H9 (cell line): ENCODE results near the gene MYO7A. TPM values are rescaled to one million over a fixed set of nuclear protein-coding genes. Genes with fewer than 3 reads are reported as not detected.
A peak's percentile ranks its signal among the peaks of the same experiment; 100 is the strongest.
"Not testable (repeated sequence)": the region's sequence is repeated elsewhere in the genome, so short reads cannot be mapped to it uniquely, and the experiment has no call there.

Source experiments
- DNase-seq: peaks from one replicate; pipeline ENCODE4 v3.0.0-alpha.2; 2017
- H2AFZ ChIP-seq: one replicate; pipeline ENCODE4 v1.6.1; 2013; ENCODE audit warnings: mild to moderate bottlenecking, low read length, control low read depth, moderate library complexity
- H2AK5ac ChIP-seq: 2 replicates; pipeline ENCODE4 v1.6.1; 2013; ENCODE audit warnings: low read length, control low read depth, mixed read lengths; ENCODE audit not compliant: insufficient read length
- H2BK120ac ChIP-seq: one replicate; pipeline ENCODE4 v1.6.1; 2013; ENCODE audit warnings: low read depth, mild to moderate bottlenecking, low read length, control low read depth, inconsistent platforms; ENCODE audit not compliant: poor library complexity, severe bottlenecking
- H2BK12ac ChIP-seq: 2 replicates; pipeline ENCODE4 v1.6.1; 2013; ENCODE audit warnings: low read length, control low read depth, mixed read lengths, low read depth; ENCODE audit not compliant: insufficient read length
- H2BK15ac ChIP-seq: 2 replicates; pipeline ENCODE4 v1.6.1; 2013; ENCODE audit warnings: low read depth, low read length, control low read depth
- H2BK20ac ChIP-seq: one replicate; pipeline ENCODE4 v1.6.1; 2013; ENCODE audit warnings: low read depth, mild to moderate bottlenecking, low read length, control low read depth, inconsistent platforms; ENCODE audit not compliant: poor library complexity, severe bottlenecking
- H2BK5ac ChIP-seq: 2 replicates; pipeline ENCODE4 v1.6.1; 2013; ENCODE audit warnings: low read length, control low read depth, mixed read lengths; ENCODE audit not compliant: insufficient read length
- H3K14ac ChIP-seq: 2 replicates; pipeline ENCODE4 v1.6.1; 2013; ENCODE audit warnings: low read length, control low read depth; ENCODE audit not compliant: insufficient read depth
- H3K18ac ChIP-seq: 2 replicates; pipeline ENCODE4 v1.6.1; 2013; ENCODE audit warnings: low read depth, mild to moderate bottlenecking, mixed read lengths, low read length, control low read depth; ENCODE audit not compliant: insufficient read length
- H3K23ac ChIP-seq: 2 replicates; pipeline ENCODE4 v1.6.1; 2013; ENCODE audit warnings: low read length, control low read depth, mixed read lengths, low read depth; ENCODE audit not compliant: insufficient read length
- H3K23me2 ChIP-seq: 2 replicates; pipeline ENCODE4 v1.6.1; 2013; ENCODE audit warnings: low read depth, mild to moderate bottlenecking, mixed read lengths, low read length, control low read depth; ENCODE audit not compliant: insufficient read length, poor library complexity, severe bottlenecking
- H3K27ac ChIP-seq: 2 replicates; pipeline ENCODE4 v1.5.1; 2013; ENCODE audit warnings: low read length, control low read depth, mixed read lengths, low read depth; ENCODE audit not compliant: insufficient read length
- H3K27me3 ChIP-seq: 2 replicates; pipeline ENCODE4 v1.6.1; 2013; ENCODE audit warnings: low read length, control low read depth, inconsistent platforms; ENCODE audit not compliant: insufficient read depth
- H3K4ac ChIP-seq: 2 replicates; pipeline ENCODE4 v1.6.1; 2013; ENCODE audit warnings: low read depth, mild to moderate bottlenecking, control low read depth, inconsistent platforms, low read length, moderate library complexity
- H3K4me1 ChIP-seq: 2 replicates; pipeline ENCODE4 v1.6.1; 2013; ENCODE audit warnings: low read length, control low read depth, inconsistent platforms; ENCODE audit not compliant: insufficient read depth
- H3K4me2 ChIP-seq: 2 replicates; pipeline ENCODE4 v1.6.1; 2013; ENCODE audit warnings: low read length, control low read depth, mixed read lengths; ENCODE audit not compliant: insufficient read length, insufficient read depth
- H3K56ac ChIP-seq: 2 replicates; pipeline ENCODE4 v1.6.1; 2013; ENCODE audit warnings: low read depth, mild to moderate bottlenecking, mixed read lengths, low read length, control low read depth; ENCODE audit not compliant: insufficient read length
- H3K79me1 ChIP-seq: 2 replicates; pipeline ENCODE4 v1.6.1; 2013; ENCODE audit warnings: low read depth, mild to moderate bottlenecking, moderate library complexity, low read length, control low read depth, inconsistent platforms; ENCODE audit not compliant: insufficient read depth, poor library complexity, severe bottlenecking
- H3K79me2 ChIP-seq: 2 replicates; pipeline ENCODE4 v1.6.1; 2013; ENCODE audit warnings: low read length, control low read depth, inconsistent platforms; ENCODE audit not compliant: insufficient read depth
- H3K9ac ChIP-seq: 2 replicates; pipeline ENCODE4 v1.6.1; 2013; ENCODE audit warnings: low read length, control low read depth, mixed read lengths; ENCODE audit not compliant: insufficient read length; ENCODE audit errors: extremely low read depth
- H3K9me3 ChIP-seq: one replicate; pipeline ENCODE4 v1.6.1; 2013; ENCODE audit warnings: low read depth, low read length, inconsistent platforms; ENCODE audit not compliant: control insufficient read depth
- H3T11ph ChIP-seq: one replicate; pipeline ENCODE4 v1.6.1; 2013; ENCODE audit warnings: mild to moderate bottlenecking, low read length, control low read depth, inconsistent platforms
- H4K20me1 ChIP-seq: one replicate; pipeline ENCODE4 v1.6.1; 2013; ENCODE audit not compliant: control insufficient read depth, insufficient read length, insufficient read depth
- H4K5ac ChIP-seq: 2 replicates; pipeline ENCODE4 v1.6.1; 2013; ENCODE audit warnings: low read depth, mild to moderate bottlenecking, mixed read lengths, low read length, control low read depth; ENCODE audit not compliant: insufficient read length
- H4K8ac ChIP-seq: replicated peaks from 2 replicates; pipeline ENCODE4 v1.6.1; 2013; ENCODE audit warnings: low read length, control low read depth, mixed read lengths, low read depth; ENCODE audit not compliant: insufficient read length
- H4K91ac ChIP-seq: 2 replicates; pipeline ENCODE4 v1.6.1; 2013; ENCODE audit warnings: low read depth, mild to moderate bottlenecking, moderate library complexity, mixed read lengths, low read length, control low read depth; ENCODE audit not compliant: insufficient read length
- H3K27ac Mint-ChIP-seq, 3 experiments: 2 replicates in 2 of 3; 3 replicates in 1 of 3; pipeline ENCODE4 v1.8.0; 2020 to 2021; ENCODE audit warnings: mixed read lengths in 3 of 3, mild to moderate bottlenecking in 1 of 3, moderate library complexity in 1 of 3
- H3K27me3 Mint-ChIP-seq: 2 replicates; pipeline ENCODE4 v1.8.0; 2021; ENCODE audit warnings: low read depth, mild to moderate bottlenecking, moderate library complexity, mixed read lengths
- H3K36me3 Mint-ChIP-seq, 3 experiments: 2 replicates in 2 of 3; 3 replicates in 1 of 3; pipeline ENCODE4 v1.8.0; 2020 to 2021; ENCODE audit warnings: low read depth in 3 of 3, mixed read lengths in 3 of 3; ENCODE audit not compliant: insufficient read depth in 1 of 3
- H3K4me1 Mint-ChIP-seq, 2 experiments: 2 replicates each; pipeline ENCODE4 v1.8.0; 2020; ENCODE audit warnings: mixed read lengths in 2 of 2
- H3K4me3 Mint-ChIP-seq, 2 experiments: 2 replicates in 1 of 2; 3 replicates in 1 of 2; pipeline ENCODE4 v1.8.0; 2020 to 2021; ENCODE audit warnings: mild to moderate bottlenecking in 2 of 2, mixed read lengths in 2 of 2, moderate library complexity in 1 of 2
- H3K9me3 Mint-ChIP-seq, 2 experiments: 2 replicates in 1 of 2; 3 replicates in 1 of 2; pipeline ENCODE4 v1.8.0; 2020; ENCODE audit warnings: mild to moderate bottlenecking in 2 of 2, mixed read lengths in 2 of 2, moderate library complexity in 1 of 2
- WGBS: extraction: QIAGEN DNeasy Blood & Tissue Kit; methylation state at CpG from one replicate; pipeline ENCODE4 v1.1.7; 2013; ENCODE audit warnings: missing lambda C conversion rate, low lambda C conversion rate, mixed read lengths; ENCODE audit not compliant: insufficient read length; ENCODE audit errors: extremely low coverage; 5-methylcytosine and 5-hydroxymethylcytosine counted together
- total RNA-seq: library from RNA; stranded (reverse); gene quantifications from 2 replicates; pipeline ENCODE4 v1.2.1, GENCODE V29; 2021
- TF ChIP-seq, protein P1 (sequence below): fragments of 200-600 bp; sonication (generic); conservative IDR thresholded peaks from 3 replicates; pipeline ENCODE4 v1.8.0; 2021; ENCODE audit warnings: antibody characterized with exemption, mild to moderate bottlenecking

Gene MYO7A
- total RNA-seq, 1 experiment from 2014 or later: 1.6 TPM

DNA sequence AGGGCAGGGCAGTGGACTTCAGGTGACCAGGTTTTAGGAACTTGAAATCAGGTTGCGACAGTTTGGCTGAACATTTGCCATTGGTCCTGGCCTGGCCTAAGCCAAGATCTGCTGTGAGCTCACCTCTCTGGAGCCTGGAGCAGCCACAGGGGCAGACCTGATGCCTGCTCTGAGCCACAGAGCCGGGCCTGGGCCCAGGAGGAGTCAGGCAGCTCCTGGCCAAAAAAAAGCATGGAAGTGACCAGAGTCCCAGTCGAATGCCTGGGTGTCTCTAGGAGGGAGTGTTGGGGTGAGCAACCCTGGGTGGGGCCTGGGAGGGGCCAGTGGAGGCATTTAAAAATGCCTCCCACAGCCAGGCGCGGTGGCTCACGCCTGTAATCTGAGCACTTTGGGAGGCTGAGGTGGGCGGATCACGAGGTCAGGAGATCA, 31.4 kb upstream of the MYO7A start:
- Mint-ChIP-seq H3K36me3 (peaks cover 8 to 12% (median 10%) of the 10 kb centered on the region in 3 experiments; a peak in 6 of 7 replicates), H3K4me1 (peaks cover 0 to 12% of the 10 kb centered on the region in 2 experiments; a peak in 2 of 4 replicates), H3K9me3 (peaks cover 4 to 8% of the 10 kb centered on the region in 2 experiments; a peak in 4 of 5 replicates), H3K27ac (no peak overlapping the region), H3K27me3 (no peaks in the 10 kb centered on the region), H3K4me3 (no peak overlapping the region)
- no peak overlapping the region for H2BK20ac ChIP-seq
- H2AFZ ChIP-seq: no peak overlapping the region
- no peaks in the 10 kb centered on the region for H3K27me3 ChIP-seq
- no peak for DNase-seq
- no peak overlapping the region for H4K91ac ChIP-seq
- peak overlapping the region; percentile 42 for H3K56ac ChIP-seq
- H3K9me3 ChIP-seq: no peaks in the 10 kb centered on the region
- H2BK12ac ChIP-seq: no peak overlapping the region
- no peak overlapping the region for H3K4me2 ChIP-seq
- H3K79me1 ChIP-seq: no peaks in the 10 kb centered on the region
- TF ChIP-seq, protein P1, sequence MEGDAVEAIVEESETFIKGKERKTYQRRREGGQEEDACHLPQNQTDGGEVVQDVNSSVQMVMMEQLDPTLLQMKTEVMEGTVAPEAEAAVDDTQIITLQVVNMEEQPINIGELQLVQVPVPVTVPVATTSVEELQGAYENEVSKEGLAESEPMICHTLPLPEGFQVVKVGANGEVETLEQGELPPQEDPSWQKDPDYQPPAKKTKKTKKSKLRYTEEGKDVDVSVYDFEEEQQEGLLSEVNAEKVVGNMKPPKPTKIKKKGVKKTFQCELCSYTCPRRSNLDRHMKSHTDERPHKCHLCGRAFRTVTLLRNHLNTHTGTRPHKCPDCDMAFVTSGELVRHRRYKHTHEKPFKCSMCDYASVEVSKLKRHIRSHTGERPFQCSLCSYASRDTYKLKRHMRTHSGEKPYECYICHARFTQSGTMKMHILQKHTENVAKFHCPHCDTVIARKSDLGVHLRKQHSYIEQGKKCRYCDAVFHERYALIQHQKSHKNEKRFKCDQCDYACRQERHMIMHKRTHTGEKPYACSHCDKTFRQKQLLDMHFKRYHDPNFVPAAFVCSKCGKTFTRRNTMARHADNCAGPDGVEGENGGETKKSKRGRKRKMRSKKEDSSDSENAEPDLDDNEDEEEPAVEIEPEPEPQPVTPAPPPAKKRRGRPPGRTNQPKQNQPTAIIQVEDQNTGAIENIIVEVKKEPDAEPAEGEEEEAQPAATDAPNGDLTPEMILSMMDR: no peak
- no peak overlapping the region for H3K23ac ChIP-seq
- no peak overlapping the region for H3K18ac ChIP-seq
- no peaks in the 10 kb centered on the region for H3K23me2 ChIP-seq
- H3K27ac ChIP-seq: no peak overlapping the region
- H2AK5ac ChIP-seq: no peak overlapping the region
- no peak overlapping the region for H2BK5ac ChIP-seq
- H3T11ph ChIP-seq: no peak overlapping the region
- H3K14ac ChIP-seq: no peak overlapping the region; the same call in 1 of the 2 replicates
- WGBS: no CpG with 5 or more reads among the region's 8 CpGs
- H2BK120ac ChIP-seq: no peak overlapping the region
- no peaks in the 10 kb centered on the region for H3K79me2 ChIP-seq
- no peaks in the 10 kb centered on the region for H4K20me1 ChIP-seq
- H3K4ac ChIP-seq: no peak overlapping the region
- H3K9ac ChIP-seq: no peak overlapping the region
- no peak overlapping the region for H2BK15ac ChIP-seq
- no peak overlapping the region for H4K5ac ChIP-seq
- no peak overlapping the region for H4K8ac ChIP-seq
- H3K4me1 ChIP-seq: no peaks in the 10 kb centered on the region

DNA sequence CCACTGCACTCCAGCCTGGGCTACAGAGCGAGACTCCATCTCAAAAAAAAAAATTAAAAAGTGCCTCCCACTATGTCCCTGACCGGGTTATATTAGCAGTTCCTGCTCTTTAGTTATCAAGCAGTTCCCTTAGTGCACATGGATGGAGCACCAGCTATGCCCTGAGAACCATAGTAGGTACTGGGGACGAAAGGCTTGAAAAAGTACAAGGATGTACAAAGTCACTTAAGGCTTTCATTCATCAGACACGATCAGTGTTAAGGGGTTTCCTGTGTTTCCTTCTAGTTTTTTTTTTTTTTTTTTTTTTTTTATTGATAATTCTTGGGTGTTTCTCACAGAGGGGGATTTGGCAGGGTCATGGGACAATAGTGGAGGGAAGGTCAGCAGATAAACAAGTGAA, 30.9 kb upstream of the MYO7A start:
- not testable (repeated sequence) for H3K9me3 ChIP-seq, H3K27me3 ChIP-seq, H2BK20ac ChIP-seq, H3K27ac Mint-ChIP-seq, H2AFZ ChIP-seq, H3K18ac ChIP-seq, H2BK5ac ChIP-seq, H3K27me3 Mint-ChIP-seq, H3K4me1 ChIP-seq, H3K23ac ChIP-seq, H3K79me1 ChIP-seq, H3K4ac ChIP-seq, H2BK120ac ChIP-seq, H4K5ac ChIP-seq, H2BK12ac ChIP-seq, H4K8ac ChIP-seq, H3K79me2 ChIP-seq, H4K20me1 ChIP-seq, H3K14ac ChIP-seq, H3K27ac ChIP-seq, H3K56ac ChIP-seq, H4K91ac ChIP-seq, H3K4me2 ChIP-seq, H2AK5ac ChIP-seq, H3K9ac ChIP-seq, H3K23me2 ChIP-seq, DNase-seq, H2BK15ac ChIP-seq, H3K9me3 Mint-ChIP-seq, H3K4me3 Mint-ChIP-seq, H3T11ph ChIP-seq
- H3K36me3 Mint-ChIP-seq: peaks cover 8 to 12% (median 10%) of the 10 kb centered on the region in 3 experiments; a peak in 6 of 7 replicates
- no CpG with 5 or more reads among the region's 4 CpGs for WGBS
- H3K4me1 Mint-ChIP-seq: peaks cover 0 to 12% of the 10 kb centered on the region in 2 experiments; a peak in 2 of 4 replicates
